Osteocyte (in vitro differentiated cells): Measurements from ENCODE around the gene PAPPA. TPM values are rescaled to one million over a fixed set of nuclear protein-coding genes. Genes with fewer than 3 reads are reported as not detected.

Source experiments
- DNase-seq: peaks from one replicate; pipeline ENCODE4 v3.0.0; 2021; ENCODE audit warnings: mixed read lengths; ENCODE audit not compliant: unreplicated experiment; ENCODE audit errors: extremely low spot score
- H3K27ac Mint-ChIP-seq: one replicate; pipeline ENCODE4 v1.8.0; 2021; ENCODE audit warnings: mild to moderate bottlenecking, mixed read lengths; ENCODE audit not compliant: unreplicated experiment
- H3K27me3 Mint-ChIP-seq: one replicate; pipeline ENCODE4 v1.8.0; 2021; ENCODE audit warnings: mixed read lengths; ENCODE audit not compliant: unreplicated experiment
- H3K36me3 Mint-ChIP-seq: one replicate; pipeline ENCODE4 v1.8.0; 2021; ENCODE audit warnings: mixed read lengths; ENCODE audit not compliant: unreplicated experiment
- H3K4me1 Mint-ChIP-seq: one replicate; pipeline ENCODE4 v1.8.0; 2021; ENCODE audit warnings: mixed read lengths; ENCODE audit not compliant: unreplicated experiment
- H3K4me3 Mint-ChIP-seq: one replicate; pipeline ENCODE4 v1.8.0; 2021; ENCODE audit warnings: mild to moderate bottlenecking, moderate library complexity, mixed read lengths; ENCODE audit not compliant: unreplicated experiment
- H3K9me3 Mint-ChIP-seq: one replicate; pipeline ENCODE4 v1.8.0; 2021; ENCODE audit warnings: mixed read lengths; ENCODE audit not compliant: unreplicated experiment
- total RNA-seq: library from RNA; stranded (reverse); gene quantifications from 2 replicates; pipeline ENCODE4 v1.2.1, GENCODE V29; 2021
- TF ChIP-seq, protein P1 (sequence below): fragments of 200-600 bp; sonication (generic); IDR thresholded peaks from 2 replicates; pipeline ENCODE4 v1.5.0; 2021; ENCODE audit warnings: antibody characterized with exemption, mild to moderate bottlenecking, moderate library complexity

The PAPPA gene
- total RNA-seq, 1 donor from 2014 or later: 229 TPM

DNA sequence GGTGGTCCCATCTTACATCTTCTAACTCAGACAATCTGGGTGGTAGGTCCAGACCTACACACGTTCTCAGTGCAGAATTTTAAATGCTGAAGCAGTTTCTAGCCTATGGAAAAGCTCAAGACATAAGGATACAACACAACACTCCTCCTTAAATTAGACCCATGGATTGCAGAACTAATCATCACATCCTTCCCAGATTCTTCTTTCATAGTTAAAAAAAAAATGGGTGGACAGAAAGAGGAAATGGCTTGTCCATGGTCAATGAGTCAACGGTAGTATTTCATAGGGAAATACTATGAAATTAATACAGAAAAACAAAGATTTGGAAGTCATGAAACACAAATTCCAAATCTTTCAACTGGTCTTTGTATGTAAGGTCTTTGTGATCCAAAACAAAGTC is 106.9 kb downstream of the PAPPA start:
- no peak for DNase-seq
- H3K9me3 Mint-ChIP-seq: no peaks in the 10 kb centered on the region
- TF ChIP-seq, protein P1, sequence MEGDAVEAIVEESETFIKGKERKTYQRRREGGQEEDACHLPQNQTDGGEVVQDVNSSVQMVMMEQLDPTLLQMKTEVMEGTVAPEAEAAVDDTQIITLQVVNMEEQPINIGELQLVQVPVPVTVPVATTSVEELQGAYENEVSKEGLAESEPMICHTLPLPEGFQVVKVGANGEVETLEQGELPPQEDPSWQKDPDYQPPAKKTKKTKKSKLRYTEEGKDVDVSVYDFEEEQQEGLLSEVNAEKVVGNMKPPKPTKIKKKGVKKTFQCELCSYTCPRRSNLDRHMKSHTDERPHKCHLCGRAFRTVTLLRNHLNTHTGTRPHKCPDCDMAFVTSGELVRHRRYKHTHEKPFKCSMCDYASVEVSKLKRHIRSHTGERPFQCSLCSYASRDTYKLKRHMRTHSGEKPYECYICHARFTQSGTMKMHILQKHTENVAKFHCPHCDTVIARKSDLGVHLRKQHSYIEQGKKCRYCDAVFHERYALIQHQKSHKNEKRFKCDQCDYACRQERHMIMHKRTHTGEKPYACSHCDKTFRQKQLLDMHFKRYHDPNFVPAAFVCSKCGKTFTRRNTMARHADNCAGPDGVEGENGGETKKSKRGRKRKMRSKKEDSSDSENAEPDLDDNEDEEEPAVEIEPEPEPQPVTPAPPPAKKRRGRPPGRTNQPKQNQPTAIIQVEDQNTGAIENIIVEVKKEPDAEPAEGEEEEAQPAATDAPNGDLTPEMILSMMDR: no peak
- peaks cover 47% of the 10 kb centered on the region for H3K4me1 Mint-ChIP-seq
- H3K36me3 Mint-ChIP-seq: peaks cover 51% of the 10 kb centered on the region
- no peaks in the 10 kb centered on the region for H3K27me3 Mint-ChIP-seq
- H3K27ac Mint-ChIP-seq: peak overlapping the region; percentile 67
- no peak overlapping the region for H3K4me3 Mint-ChIP-seq

DNA sequence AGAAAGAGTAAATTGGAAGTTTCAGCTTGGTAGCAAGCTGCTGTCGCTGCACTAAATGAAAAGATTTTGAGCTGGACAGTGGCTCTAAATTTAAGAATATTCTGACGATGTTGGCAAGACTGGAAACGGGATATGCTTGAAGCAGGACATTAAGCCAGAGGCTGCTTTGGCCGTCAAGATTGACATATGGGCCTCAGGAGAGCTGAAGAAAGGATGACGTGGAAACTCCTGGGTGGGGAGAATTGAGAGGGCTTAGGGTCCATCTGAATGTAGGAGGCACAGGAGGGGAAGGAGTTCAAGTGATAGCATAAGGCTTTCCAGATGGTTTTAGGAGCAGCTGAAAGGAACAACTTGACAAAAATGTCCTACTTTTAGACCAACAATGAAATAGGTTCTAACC is 108.9 kb downstream of the PAPPA start:
- DNase-seq: no peak
- Mint-ChIP-seq H3K9me3 (no peaks in the 10 kb centered on the region), H3K27me3 (no peaks in the 10 kb centered on the region), H3K36me3 (peaks cover 48% of the 10 kb centered on the region), H3K4me3 (no peak overlapping the region), H3K4me1 (peaks cover 54% of the 10 kb centered on the region), H3K27ac (peak overlapping the region; percentile 44)
- TF ChIP-seq, protein P1: no peak

DNA sequence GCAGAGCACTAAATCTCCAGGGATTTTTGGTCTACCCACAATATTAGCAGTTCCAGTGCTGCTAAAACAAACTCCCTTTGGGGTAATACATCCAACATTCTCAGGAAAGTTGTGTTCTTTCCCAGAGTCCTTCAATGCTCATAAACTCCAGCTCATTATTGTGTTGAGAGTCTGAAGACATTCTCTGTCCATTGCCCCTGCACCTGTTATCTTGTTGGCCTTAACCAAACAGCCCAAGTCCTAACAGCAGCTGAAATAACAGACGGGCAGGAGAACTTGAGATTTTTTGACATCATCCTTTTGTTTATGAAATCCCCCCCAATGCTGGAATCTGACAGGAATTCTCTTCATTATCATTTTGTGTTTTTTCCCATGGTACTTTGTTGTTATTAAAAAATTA is 110.8 kb downstream of the PAPPA start:
- Mint-ChIP-seq H3K4me1 (peaks cover 65% of the 10 kb centered on the region), H3K4me3 (no peak overlapping the region), H3K9me3 (no peaks in the 10 kb centered on the region), H3K27ac (peak overlapping the region; percentile 69), H3K36me3 (peaks cover 58% of the 10 kb centered on the region), H3K27me3 (no peaks in the 10 kb centered on the region)
- TF ChIP-seq, protein P1: no peak
- no peak for DNase-seq

DNA sequence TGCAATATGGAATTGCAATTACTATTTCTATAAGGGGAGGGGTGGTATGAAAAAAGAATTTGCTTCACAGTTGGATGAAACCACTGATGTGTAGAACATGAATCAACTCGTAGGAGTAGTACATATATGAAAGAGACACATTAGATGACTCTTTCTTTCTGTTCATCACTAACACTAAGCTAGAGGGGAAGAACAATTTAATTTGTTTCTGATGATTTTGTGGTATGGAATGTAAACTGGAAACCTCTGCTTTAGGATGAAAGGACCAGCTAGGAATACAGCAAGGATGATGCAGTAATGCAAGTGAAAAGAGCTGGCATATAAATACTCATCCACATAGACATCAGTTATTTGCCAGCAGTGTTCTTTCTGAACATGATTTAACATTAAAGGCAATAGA is 113.4 kb downstream of the PAPPA start:
- Mint-ChIP-seq H3K27me3 (no peaks in the 10 kb centered on the region), H3K4me3 (no peak overlapping the region), H3K27ac (peak overlapping the region; percentile 12), H3K9me3 (no peaks in the 10 kb centered on the region), H3K4me1 (peaks cover 78% of the 10 kb centered on the region), H3K36me3 (peaks cover 67% of the 10 kb centered on the region)
- no peak for DNase-seq
- TF ChIP-seq, protein P1: no peak

DNA sequence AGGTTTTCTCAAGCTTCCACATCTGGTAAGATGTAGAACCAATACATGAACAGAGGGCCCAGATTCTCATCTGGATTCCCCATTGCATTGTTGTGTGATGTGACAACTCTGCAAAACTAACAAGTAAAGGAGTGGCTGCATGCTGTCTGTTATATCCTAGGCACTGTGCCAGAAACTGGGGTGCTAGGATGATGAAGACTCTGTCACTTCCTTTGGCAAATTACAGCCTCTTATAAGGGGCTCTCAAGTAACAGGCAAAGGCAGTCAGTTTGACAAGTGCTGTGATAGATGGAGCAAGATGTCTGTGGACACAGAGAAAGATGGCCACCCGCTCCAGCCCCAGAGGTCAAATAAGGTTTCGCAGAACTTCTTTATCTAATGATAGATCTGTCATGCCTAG is 115.7 kb downstream of the PAPPA start:
- H3K9me3 Mint-ChIP-seq: no peaks in the 10 kb centered on the region
- TF ChIP-seq, protein P1: no peak

More for the DNA sequence above, 115.7 kb downstream of the PAPPA start:
- H3K27me3 Mint-ChIP-seq: no peaks in the 10 kb centered on the region
- H3K36me3 Mint-ChIP-seq: peaks cover 75% of the 10 kb centered on the region
- no peak overlapping the region for H3K4me3 Mint-ChIP-seq
- no peak for DNase-seq
- H3K4me1 Mint-ChIP-seq: peaks cover 81% of the 10 kb centered on the region
- H3K27ac Mint-ChIP-seq: peak overlapping the region; percentile 24
